ENCODE results near the gene SYNM.

DNA sequence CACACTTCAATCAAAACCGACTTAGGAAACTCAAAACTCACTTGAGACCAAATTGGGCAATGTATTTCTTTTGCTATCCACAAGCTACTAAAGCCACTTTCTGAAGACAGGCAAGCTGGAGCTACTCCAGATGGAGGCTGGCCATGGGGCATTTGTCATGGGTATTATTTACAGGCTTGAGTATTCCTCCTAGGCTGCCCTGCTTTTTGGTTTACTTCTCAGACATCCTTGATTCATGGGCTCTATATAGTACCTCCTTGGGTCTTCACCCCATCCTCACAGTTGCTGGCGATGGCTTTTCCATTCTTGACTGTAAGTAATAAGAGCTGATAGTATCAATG lies 18.6 kb upstream of the SYNM start:
- TF ChIP-seq, protein P1, sequence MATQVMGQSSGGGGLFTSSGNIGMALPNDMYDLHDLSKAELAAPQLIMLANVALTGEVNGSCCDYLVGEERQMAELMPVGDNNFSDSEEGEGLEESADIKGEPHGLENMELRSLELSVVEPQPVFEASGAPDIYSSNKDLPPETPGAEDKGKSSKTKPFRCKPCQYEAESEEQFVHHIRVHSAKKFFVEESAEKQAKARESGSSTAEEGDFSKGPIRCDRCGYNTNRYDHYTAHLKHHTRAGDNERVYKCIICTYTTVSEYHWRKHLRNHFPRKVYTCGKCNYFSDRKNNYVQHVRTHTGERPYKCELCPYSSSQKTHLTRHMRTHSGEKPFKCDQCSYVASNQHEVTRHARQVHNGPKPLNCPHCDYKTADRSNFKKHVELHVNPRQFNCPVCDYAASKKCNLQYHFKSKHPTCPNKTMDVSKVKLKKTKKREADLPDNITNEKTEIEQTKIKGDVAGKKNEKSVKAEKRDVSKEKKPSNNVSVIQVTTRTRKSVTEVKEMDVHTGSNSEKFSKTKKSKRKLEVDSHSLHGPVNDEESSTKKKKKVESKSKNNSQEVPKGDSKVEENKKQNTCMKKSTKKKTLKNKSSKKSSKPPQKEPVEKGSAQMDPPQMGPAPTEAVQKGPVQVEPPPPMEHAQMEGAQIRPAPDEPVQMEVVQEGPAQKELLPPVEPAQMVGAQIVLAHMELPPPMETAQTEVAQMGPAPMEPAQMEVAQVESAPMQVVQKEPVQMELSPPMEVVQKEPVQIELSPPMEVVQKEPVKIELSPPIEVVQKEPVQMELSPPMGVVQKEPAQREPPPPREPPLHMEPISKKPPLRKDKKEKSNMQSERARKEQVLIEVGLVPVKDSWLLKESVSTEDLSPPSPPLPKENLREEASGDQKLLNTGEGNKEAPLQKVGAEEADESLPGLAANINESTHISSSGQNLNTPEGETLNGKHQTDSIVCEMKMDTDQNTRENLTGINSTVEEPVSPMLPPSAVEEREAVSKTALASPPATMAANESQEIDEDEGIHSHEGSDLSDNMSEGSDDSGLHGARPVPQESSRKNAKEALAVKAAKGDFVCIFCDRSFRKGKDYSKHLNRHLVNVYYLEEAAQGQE (IDR thresholded peaks at IDR 0.05; ENCODE audit: insufficient read depth in 1 of 2, low read depth in 2 of 2, low read length in 2 of 2) = no peak
- no peak for TF ChIP-seq POLR2AphosphoS5 (IDR thresholded peaks at IDR 0.05; ENCODE audit: low read depth, low read length)
- no peak for TF ChIP-seq SIN3A (IDR thresholded peaks at IDR 0.05; ENCODE audit: borderline replicate concordance, insufficient read depth, low read length)

All from PFSK-1 (cell line).